Activated T-cell treated with anti-CD3 and anti-CD28 coated beads for 24 hours (primary cell): ENCODE measurements around the gene TBX10.
"Not testable (repeated sequence)": the region's sequence is repeated elsewhere in the genome, so short reads cannot be mapped to it uniquely, and the experiment has no call there.

Experiments
- DNase-seq: peaks from one replicate; pipeline ENCODE4 v3.0.0-alpha.2; 2020; ENCODE audit warnings: low read depth

Gene TBX10

GRCh38 chr11:67631411-67631810 lies 8.2 kb downstream of the TBX10 start:
- no peak for DNase-seq

GRCh38 chr11:67630943-67631331 lies 8.6 kb downstream of the TBX10 start:
- no peak for DNase-seq

GRCh38 chr11:67630228-67630942 lies 9.2 kb downstream of the TBX10 start:
- peak; percentile 92 for DNase-seq

GRCh38 chr11:67629386-67630227 lies 10.0 kb downstream of the TBX10 start, which contains the start of gene NUDT8:
Gene NUDT8, minus strand, starts transcription at chr11:67629937. Its CDS starts 26 bp downstream, at chr11:67629911.
- peak; percentile 79 for DNase-seq

- DNase-seq: no peak
Measured at GRCh38 chr11:67628710-67629385, 10.7 kb downstream of the TBX10 start.

GRCh38 chr11:67627812-67628624 lies 11.5 kb downstream of the TBX10 start:
- no peak for DNase-seq

GRCh38 chr11:67627441-67627811 lies 12.1 kb downstream of the TBX10 start:
- DNase-seq: no peak

GRCh38 chr11:67626970-67627369 lies 12.6 kb downstream of the TBX10 start:
- no peak for DNase-seq

GRCh38 chr11:67626131-67626833 lies 13.3 kb downstream of the TBX10 start:
- not testable (repeated sequence) for DNase-seq

GRCh38 chr11:67623795-67624194 lies 15.8 kb downstream of the TBX10 start:
- DNase-seq: not testable (repeated sequence)

GRCh38 chr11:67622905-67623304 lies 16.7 kb downstream of the TBX10 start:
- DNase-seq: not testable (repeated sequence)

GRCh38 chr11:67621928-67622327 lies 17.6 kb downstream of the TBX10 start:
- DNase-seq: not testable (repeated sequence)

GRCh38 chr11:67620621-67621020 lies 18.9 kb downstream of the TBX10 start:
- DNase-seq: not testable (repeated sequence)

GRCh38 chr11:67619683-67620618 lies 19.6 kb downstream of the TBX10 start:
- DNase-seq: not testable (repeated sequence)

GRCh38 chr11:67618901-67619659 lies 20.5 kb downstream of the TBX10 start:
- DNase-seq: not testable (repeated sequence)

- no peak for DNase-seq
Measured at GRCh38 chr11:67617243-67617953, 22.2 kb downstream of the TBX10 start.

- DNase-seq: no peak
Measured at GRCh38 chr11:67616431-67617242, 22.9 kb downstream of the TBX10 start.
